CD4-positive, alpha-beta T cell treated with Interleukin-4 for 1 hour (primary cell): Measurements from ENCODE around the gene FOXI3.
A peak's percentile ranks its signal among the peaks of the same experiment; 100 is the strongest.

ENCODE experiments used
- DNase-seq, 2 donors: peaks; one replicate each; pipeline ENCODE4 v3.0.0-alpha.2; 2020 to 2022

FOXI3 gene

GRCh38 chr2:88452565-88452905 is at the start of gene FOXI3:
FOXI3 (minus strand) TSS chr2:88452693; CDS start chr2:88452535, 158 bp downstream.
- no peak for DNase-seq

GRCh38 chr2:88500691-88501090 is 48.2 kb upstream of the FOXI3 start:
- no peak for DNase-seq

GRCh38 chr2:88499204-88499603 is 46.7 kb upstream of the FOXI3 start:
- no peak for DNase-seq

- DNase-seq = no peak
These were observed 41.0 kb upstream of the FOXI3 start for GRCh38 chr2:88493481-88493880.

GRCh38 chr2:88492002-88492401 is 39.5 kb upstream of the FOXI3 start:
- DNase-seq = no peak

- DNase-seq = no peak
These were observed 36.7 kb upstream of the FOXI3 start for GRCh38 chr2:88489181-88489580.

GRCh38 chr2:88483200-88483599 is 30.7 kb upstream of the FOXI3 start:
- DNase-seq = no peak

- no peak for DNase-seq
These were observed 29.3 kb upstream of the FOXI3 start for GRCh38 chr2:88481691-88482336.

- DNase-seq = no peak
These were observed 20.3 kb upstream of the FOXI3 start for GRCh38 chr2:88472811-88473210.

GRCh38 chr2:88471083-88471942 is 18.8 kb upstream of the FOXI3 start:
- no peak for DNase-seq

- no peak for DNase-seq
These were observed 17.0 kb upstream of the FOXI3 start for GRCh38 chr2:88469202-88470114.

- no peak for DNase-seq
These were observed 11.7 kb upstream of the FOXI3 start for GRCh38 chr2:88464153-88464552.

- no peak for DNase-seq
These were observed 6.1 kb upstream of the FOXI3 start for GRCh38 chr2:88458633-88459032.

- peak in 1 of 2 donors; percentile 10 for DNase-seq
These were observed 588 bp upstream of the FOXI3 start for GRCh38 chr2:88452980-88453582.

- peak; percentile 3 to 11 for DNase-seq
These were observed 505 bp downstream of the FOXI3 start for GRCh38 chr2:88451811-88452564.

- no peak for DNase-seq
These were observed 1.3 kb downstream of the FOXI3 start for GRCh38 chr2:88450925-88451810.

- DNase-seq = no peak
These were observed 2.3 kb downstream of the FOXI3 start for GRCh38 chr2:88450186-88450585.

GRCh38 chr2:88448248-88448647 is 4.2 kb downstream of the FOXI3 start:
- DNase-seq = no peak

GRCh38 chr2:88443353-88443938 is 9.0 kb downstream of the FOXI3 start:
- DNase-seq = no peak

- DNase-seq = no peak
These were observed 10.0 kb downstream of the FOXI3 start for GRCh38 chr2:88442473-88442872.

- no peak for DNase-seq
These were observed 10.4 kb downstream of the FOXI3 start for GRCh38 chr2:88442061-88442460.
